Right renal pelvis (tissue), 4 donors: Measurements from ENCODE around the gene MGRN1. TPM values are rescaled to one million over a fixed set of nuclear protein-coding genes. Genes with fewer than 3 reads are reported as not detected.

ENCODE experiments used
- DNase-seq, 4 donors: peaks; one replicate each; pipeline ENCODE4 v3.0.0-alpha.2; 2013; ENCODE audit warnings: low read depth in 4 of 4, low spot score in 3 of 4, missing footprints in 1 of 4
- polyA plus RNA-seq, 4 donors: library from polyadenylated mRNA; unstranded; fragments of 120-200 nt; gene quantifications; one replicate each; pipeline ENCODE4 v1.2.1, GENCODE V29; 2013; ENCODE audit not compliant: insufficient read length in 4 of 4

MGRN1 gene
- polyA plus RNA-seq, 4 donors: 42.1 to 63.2 (median 47.1) TPM

GRCh38 chr16:4618645-4619418 is 5.8 kb upstream of the MGRN1 start:
- DNase-seq: no peak

GRCh38 chr16:4623593-4623992 is 1.0 kb upstream of the MGRN1 start:
- DNase-seq: no peak

GRCh38 chr16:4624827-4625559 is 367 bp downstream of the MGRN1 start:
- no peak for DNase-seq

GRCh38 chr16:4625560-4626159 is 1.0 kb downstream of the MGRN1 start:
- DNase-seq: no peak

- no peak for DNase-seq
These were observed 1.8 kb downstream of the MGRN1 start for GRCh38 chr16:4626396-4626795.

- DNase-seq: no peak
These were observed 3.7 kb downstream of the MGRN1 start for GRCh38 chr16:4628283-4628682.

GRCh38 chr16:4631444-4631843 is 6.8 kb downstream of the MGRN1 start:
- DNase-seq: no peak

GRCh38 chr16:4633910-4634635 is 9.4 kb downstream of the MGRN1 start:
- no peak for DNase-seq

GRCh38 chr16:4634768-4635167 is 10.1 kb downstream of the MGRN1 start:
- DNase-seq: no peak

GRCh38 chr16:4636196-4636595 is 11.6 kb downstream of the MGRN1 start:
- DNase-seq: no peak

GRCh38 chr16:4637501-4638166 is 13.0 kb downstream of the MGRN1 start:
- no peak for DNase-seq

GRCh38 chr16:4639899-4640509 is 15.4 kb downstream of the MGRN1 start:
- DNase-seq: no peak

GRCh38 chr16:4640572-4641305 is 16.1 kb downstream of the MGRN1 start:
- DNase-seq: no peak

- DNase-seq: no peak
These were observed 16.7 kb downstream of the MGRN1 start for GRCh38 chr16:4641306-4641687.

GRCh38 chr16:4641895-4642294 is 17.3 kb downstream of the MGRN1 start:
- DNase-seq: no peak

- no peak for DNase-seq
These were observed 22.4 kb downstream of the MGRN1 start for GRCh38 chr16:4646773-4647643.

- no peak for DNase-seq
These were observed 23.0 kb downstream of the MGRN1 start for GRCh38 chr16:4647644-4647980.

GRCh38 chr16:4648917-4649316 is 24.3 kb downstream of the MGRN1 start:
- DNase-seq: no peak
